Caco-2 (cell line): ENCODE measurements around the gene TMEM229B. TPM values are rescaled to one million over a fixed set of nuclear protein-coding genes. Genes with fewer than 3 reads are reported as not detected.

Experiments
- BruUV-seq: library from RNA; stranded (reverse); fragments of 400-500 nt; replicated peaks from 2 replicates; lab custom pipeline; 2021; lab: Mats Ljungman, UMichigan
- CTCF ChIA-PET: fragments of 300-600 bp; sonication (Branson Sonifier 250); formaldehyde crosslinking; loops from one replicate; lab custom pipeline; 2022; ENCODE audit warnings: antibody characterized with exemption; lab: Charles Lee
- POLR2A ChIA-PET: fragments of 300-600 bp; sonication (Branson Sonifier 250); formaldehyde crosslinking; loops from one replicate; lab custom pipeline; 2022; ENCODE audit warnings: antibody characterized with exemption; lab: Charles Lee
- DNase-seq, 2 experiments: peaks; one replicate each; pipeline versions ENCODE4 v3.0.0 to v3.0.0-alpha.2; 2020 to 2022
- H3K27me3 ChIP-seq: replicated peaks from 2 replicates; pipeline ENCODE4 v1.6.0; 2011; ENCODE audit warnings: low read length; ENCODE audit not compliant: control insufficient read depth, insufficient read depth
- H3K36me3 ChIP-seq: 2 replicates; pipeline ENCODE4 v1.5.1; 2011; ENCODE audit warnings: low read length; ENCODE audit not compliant: control insufficient read depth, insufficient read depth
- H3K4me1 ChIP-seq: fragments of 250-450 bp; sonication (Bioruptor Pico); 2 replicates; pipeline ENCODE4 v1.5.1; 2020; ENCODE audit warnings: mild to moderate bottlenecking
- H3K4me3 ChIP-seq: 2 replicates; pipeline ENCODE4 v1.5.1; 2011; ENCODE audit warnings: low read depth, mild to moderate bottlenecking, control low read depth, low read length
- H3K9me3 ChIP-seq: fragments of 250-450 bp; sonication (Bioruptor Pico); 2 replicates; pipeline ENCODE4 v1.5.1; 2020; ENCODE audit warnings: mild to moderate bottlenecking, moderate library complexity
- H3K27ac Mint-ChIP-seq: one replicate; pipeline ENCODE4 v1.8.0; 2022; ENCODE audit warnings: mixed read lengths; ENCODE audit not compliant: unreplicated experiment
- H3K27me3 Mint-ChIP-seq: one replicate; pipeline ENCODE4 v1.8.0; 2022; ENCODE audit warnings: mixed read lengths; ENCODE audit not compliant: insufficient read depth, unreplicated experiment
- H3K36me3 Mint-ChIP-seq: one replicate; pipeline ENCODE4 v1.8.0; 2022; ENCODE audit warnings: mild to moderate bottlenecking, mixed read lengths; ENCODE audit not compliant: insufficient read depth, unreplicated experiment
- H3K4me1 Mint-ChIP-seq: one replicate; pipeline ENCODE4 v1.8.0; 2022; ENCODE audit warnings: low read depth, mixed read lengths; ENCODE audit not compliant: unreplicated experiment
- H3K4me3 Mint-ChIP-seq: one replicate; pipeline ENCODE4 v1.8.0; 2022; ENCODE audit warnings: mild to moderate bottlenecking, moderate library complexity, mixed read lengths; ENCODE audit not compliant: unreplicated experiment
- H3K9me3 Mint-ChIP-seq: one replicate; pipeline ENCODE4 v1.8.0; 2022; ENCODE audit warnings: mixed read lengths; ENCODE audit not compliant: unreplicated experiment
- intact Hi-C: fragments of 100-400 bp; cut with micrococcal nuclease; formaldehyde crosslinking; loops from one replicate; pipeline ENCODE4 v1.10.0; 2022; ENCODE audit not compliant: unreplicated experiment
- total RNA-seq: library from RNA; stranded (reverse); gene quantifications from 2 replicates; pipeline ENCODE4 v1.2.3, GENCODE V29; 2022
- TF ChIP-seq, protein P1 (sequence below), 2 experiments: fragments of 200-600 bp in 1 of 2; IDR thresholded peaks; 1 replicate in 1 of 2; 2 replicates in 1 of 2; pipeline versions ENCODE4 v1.5.1 to v1.8.0; 2011 to 2022; ENCODE audit warnings: antibody characterized with exemption in 1 of 2, control low read depth in 1 of 2, inconsistent platforms in 1 of 2, low read depth in 1 of 2, low read length in 1 of 2, mild to moderate bottlenecking in 1 of 2, moderate library complexity in 1 of 2; ENCODE audit not compliant: insufficient read depth in 1 of 2, severe bottlenecking in 1 of 2, unreplicated experiment in 1 of 2

TMEM229B gene
- total RNA-seq, 1 experiment from 2014 or later, result not detected

DNA sequence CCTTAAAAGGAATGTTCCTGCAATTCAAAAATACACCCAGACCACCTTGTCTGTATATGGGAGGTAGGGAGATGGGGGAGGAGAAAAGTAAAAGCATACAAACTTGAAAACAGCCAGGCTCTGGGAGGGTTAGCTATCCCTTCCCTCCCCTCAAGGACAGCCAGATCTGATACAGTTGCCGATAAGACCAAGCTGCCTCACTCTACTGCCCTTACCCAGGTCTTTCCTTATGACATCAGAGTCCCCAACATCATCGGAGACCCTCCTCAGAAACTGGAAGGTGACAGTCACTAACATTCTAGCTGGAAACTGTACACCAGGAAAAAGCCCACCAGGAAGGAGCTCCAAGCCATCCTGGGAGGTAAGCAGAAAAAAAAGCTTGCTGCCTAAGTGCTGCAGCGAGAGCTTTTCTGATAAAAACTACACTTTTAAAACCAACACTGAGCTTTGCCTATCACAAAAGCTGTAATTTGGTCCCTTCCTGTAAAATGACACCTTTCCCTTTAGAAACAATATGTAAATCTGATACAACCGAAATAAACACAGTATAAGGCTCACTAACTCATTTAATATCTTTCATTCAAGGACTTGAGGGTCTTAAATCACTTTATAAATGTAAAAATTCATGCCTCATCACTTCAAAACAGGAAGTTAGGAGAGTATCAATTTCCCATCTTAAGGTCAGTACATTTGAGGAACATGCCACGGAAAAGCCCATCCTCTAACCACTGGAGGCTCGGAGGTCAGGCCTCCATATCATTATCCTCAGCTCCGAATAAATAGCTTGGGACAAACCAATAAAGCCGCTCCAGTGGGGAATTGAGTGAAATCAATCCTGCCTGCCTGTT is 24.2 kb upstream of the TMEM229B start:
- Mint-ChIP-seq H3K4me1 (no peaks in the 10 kb centered on the region), H3K4me3 (no peak overlapping the region), H3K36me3 (no peaks in the 10 kb centered on the region), H3K27me3 (peaks cover 10% of the 10 kb centered on the region), H3K9me3 (no peaks in the 10 kb centered on the region), H3K27ac (no peak overlapping the region)
- no peaks in the 10 kb centered on the region for H3K9me3 ChIP-seq
- no peak overlapping the region for H3K4me3 ChIP-seq
- no TSS peak for BruUV-seq
- DNase-seq, result no peak
- intact Hi-C loops, result no loop called here
- no peaks in the 10 kb centered on the region for H3K27me3 ChIP-seq
- ChIA-PET POLR2A (no interaction called here), CTCF (interaction anchor here (0.6 to 2.6 kb wide), 4 partner anchors 15 to 1153 kb away, joined by 3 to 21 read pairs (median 3); no protein-coding TSS in a partner anchor)
- TF ChIP-seq, protein P1, sequence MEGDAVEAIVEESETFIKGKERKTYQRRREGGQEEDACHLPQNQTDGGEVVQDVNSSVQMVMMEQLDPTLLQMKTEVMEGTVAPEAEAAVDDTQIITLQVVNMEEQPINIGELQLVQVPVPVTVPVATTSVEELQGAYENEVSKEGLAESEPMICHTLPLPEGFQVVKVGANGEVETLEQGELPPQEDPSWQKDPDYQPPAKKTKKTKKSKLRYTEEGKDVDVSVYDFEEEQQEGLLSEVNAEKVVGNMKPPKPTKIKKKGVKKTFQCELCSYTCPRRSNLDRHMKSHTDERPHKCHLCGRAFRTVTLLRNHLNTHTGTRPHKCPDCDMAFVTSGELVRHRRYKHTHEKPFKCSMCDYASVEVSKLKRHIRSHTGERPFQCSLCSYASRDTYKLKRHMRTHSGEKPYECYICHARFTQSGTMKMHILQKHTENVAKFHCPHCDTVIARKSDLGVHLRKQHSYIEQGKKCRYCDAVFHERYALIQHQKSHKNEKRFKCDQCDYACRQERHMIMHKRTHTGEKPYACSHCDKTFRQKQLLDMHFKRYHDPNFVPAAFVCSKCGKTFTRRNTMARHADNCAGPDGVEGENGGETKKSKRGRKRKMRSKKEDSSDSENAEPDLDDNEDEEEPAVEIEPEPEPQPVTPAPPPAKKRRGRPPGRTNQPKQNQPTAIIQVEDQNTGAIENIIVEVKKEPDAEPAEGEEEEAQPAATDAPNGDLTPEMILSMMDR (IDR thresholded peaks at IDR 0.05; ENCODE audit: insufficient read depth in 1 of 2, low read depth in 1 of 2, low read length in 1 of 2, severe bottlenecking in 1 of 2, unreplicated experiment in 1 of 2), result no peak
- no peaks in the 10 kb centered on the region for H3K36me3 ChIP-seq
- peaks cover 4% of the 10 kb centered on the region; the same call in 1 of the 2 replicates for H3K4me1 ChIP-seq

DNA sequence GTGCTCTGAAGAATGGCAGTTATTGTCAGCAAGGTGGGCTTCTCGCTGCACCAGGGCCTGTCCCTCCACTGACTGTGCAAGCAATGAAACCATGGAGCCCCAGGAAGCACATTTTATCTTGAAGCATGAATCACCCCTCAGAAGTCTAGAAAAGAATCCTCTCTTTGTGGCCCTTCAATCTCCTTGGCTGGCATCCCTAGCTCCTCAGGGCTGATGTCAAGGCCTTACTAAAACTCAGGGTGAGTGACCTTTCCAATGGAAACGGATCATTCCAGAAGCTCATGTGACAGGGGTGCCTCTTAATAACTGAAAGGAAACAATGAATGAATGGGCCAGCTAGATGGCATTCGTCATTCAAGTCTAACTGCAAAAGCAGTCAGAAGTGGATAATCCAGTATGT is 22.3 kb upstream of the TMEM229B start:
- no peaks in the 10 kb centered on the region for H3K9me3 Mint-ChIP-seq
- TF ChIP-seq, protein P1 (IDR thresholded peaks at IDR 0.05; ENCODE audit: insufficient read depth in 1 of 2, low read depth in 1 of 2, low read length in 1 of 2, severe bottlenecking in 1 of 2, unreplicated experiment in 1 of 2), result no peak
- no TSS peak for BruUV-seq
- H3K27me3 Mint-ChIP-seq, result peaks cover 10% of the 10 kb centered on the region
- DNase-seq, result no peak
- H3K27ac Mint-ChIP-seq, result no peak overlapping the region
- no peaks in the 10 kb centered on the region for H3K4me1 Mint-ChIP-seq
- H3K4me3 ChIP-seq, result no peak overlapping the region
- intact Hi-C loops, result no loop called here
- no peaks in the 10 kb centered on the region; the same call in 1 of the 2 replicates for H3K27me3 ChIP-seq
- no peaks in the 10 kb centered on the region for H3K36me3 ChIP-seq
- H3K36me3 Mint-ChIP-seq, result no peaks in the 10 kb centered on the region
- POLR2A ChIA-PET, result no interaction called here
- no peak overlapping the region for H3K4me3 Mint-ChIP-seq
- H3K4me1 ChIP-seq, result peaks cover 4% of the 10 kb centered on the region; the same call in 1 of the 2 replicates
- CTCF ChIA-PET, result no interaction called here
- H3K9me3 ChIP-seq, result no peaks in the 10 kb centered on the region

DNA sequence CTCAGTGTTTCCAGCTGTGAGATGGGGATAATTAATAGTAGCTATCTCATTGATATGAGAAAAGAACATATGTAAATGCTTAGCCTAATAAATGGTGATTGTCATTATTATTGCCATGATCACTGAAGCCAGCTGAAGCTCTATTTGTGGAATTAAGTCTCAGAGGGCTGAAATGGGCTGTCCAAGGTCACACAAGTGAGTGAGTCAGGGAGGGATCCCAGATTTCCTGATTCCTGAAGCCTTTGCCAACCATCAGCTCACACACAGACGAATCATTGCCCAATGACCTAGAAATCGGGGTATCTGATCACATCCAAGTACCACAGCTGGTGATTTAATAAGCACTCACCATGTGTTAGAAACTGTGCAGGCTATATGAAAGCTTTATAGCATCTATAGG is 21.6 kb upstream of the TMEM229B start:
- Mint-ChIP-seq H3K9me3 (no peaks in the 10 kb centered on the region), H3K4me3 (no peak overlapping the region), H3K27me3 (peaks cover 10% of the 10 kb centered on the region), H3K27ac (no peak overlapping the region), H3K36me3 (no peaks in the 10 kb centered on the region), H3K4me1 (no peaks in the 10 kb centered on the region)
- H3K36me3 ChIP-seq, result no peaks in the 10 kb centered on the region
- H3K4me1 ChIP-seq, result no peaks in the 10 kb centered on the region
- H3K27me3 ChIP-seq, result no peaks in the 10 kb centered on the region; the same call in 1 of the 2 replicates
- ChIA-PET POLR2A (no interaction called here), CTCF (interaction anchor here (0.9 to 1.0 kb wide), 2 partner anchors 17 to 90 kb away, joined by 3 read pairs; partner anchors contain the start of gene PIGH)
- no peak overlapping the region for H3K4me3 ChIP-seq
- no peak for DNase-seq
- TF ChIP-seq, protein P1 (IDR thresholded peaks at IDR 0.05; ENCODE audit: insufficient read depth in 1 of 2, low read depth in 1 of 2, low read length in 1 of 2, severe bottlenecking in 1 of 2, unreplicated experiment in 1 of 2), result no peak
- H3K9me3 ChIP-seq, result no peaks in the 10 kb centered on the region
- intact Hi-C loops, result no loop called here
- BruUV-seq, result no TSS peak
